Astrocyte of the cerebellum (primary cell): ENCODE data around the gene NOM1.

Experiments
- DNase-seq: peaks from one replicate; pipeline ENCODE4 v3.0.0-alpha.2; 2011; ENCODE audit warnings: low read depth
- H3K4me3 ChIP-seq: 2 replicates; pipeline ENCODE4 v1.5.1; 2011; ENCODE audit warnings: mild to moderate bottlenecking, low read depth, low read length, moderate library complexity
- CTCF ChIP-seq: IDR thresholded peaks from 2 replicates; pipeline ENCODE4 v1.5.1; 2012; ENCODE audit warnings: low read length, low read depth, moderate library complexity, mild to moderate bottlenecking; ENCODE audit errors: missing control alignments
- in situ Hi-C: cut with HindIII; loops from 2 replicates; pipeline ENCODE4 v1.10.0; 2017; ENCODE audit warnings: low sequenced_read_pairs

Gene NOM1

GRCh38 chr7:157001920-157002818 lies 52.7 kb downstream of the NOM1 start:
- no peak for TF ChIP-seq CTCF
- in situ Hi-C loops, result no loop called here
- H3K4me3 ChIP-seq, result no peak overlapping the region
- DNase-seq, result no peak

DNA sequence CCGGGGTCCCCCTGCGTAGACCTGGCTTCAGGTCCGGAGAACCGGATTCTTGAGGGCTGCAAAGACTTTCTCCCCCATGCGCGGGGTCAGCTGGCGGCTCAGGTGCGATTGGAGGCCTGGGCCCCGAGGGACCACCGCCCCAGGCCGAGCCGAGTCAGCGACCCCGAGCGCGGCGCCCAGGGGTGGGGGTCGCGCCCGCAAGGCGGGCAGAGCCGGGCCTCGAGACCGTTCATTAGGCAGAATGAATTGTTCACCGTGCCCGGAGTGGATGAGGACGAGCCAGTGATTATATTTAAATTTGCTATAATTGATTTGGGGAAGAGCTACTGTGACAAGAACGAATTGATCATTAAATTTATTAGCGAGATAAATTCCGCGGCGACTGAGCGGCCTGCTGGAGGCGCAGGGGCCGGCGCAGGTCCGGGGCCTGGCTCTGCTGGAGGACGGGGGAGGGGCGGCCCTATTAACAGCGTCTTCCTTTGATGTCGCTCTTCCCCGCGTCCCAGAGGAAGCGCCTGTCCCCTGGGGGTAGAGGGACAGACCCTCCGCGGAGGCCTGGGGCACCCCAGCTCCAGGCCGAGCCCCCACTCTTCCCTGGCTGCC lies 53.4 kb downstream of the NOM1 start:
- DNase-seq, result no peak
- TF ChIP-seq CTCF, result no peak
- H3K4me3 ChIP-seq, result no peak overlapping the region
- in situ Hi-C loops, result no loop called here

GRCh38 chr7:157003445-157003755 lies 53.9 kb downstream of the NOM1 start:
- DNase-seq, result no peak
- in situ Hi-C loops, result no loop called here
- TF ChIP-seq CTCF, result no peak
- no peak overlapping the region for H3K4me3 ChIP-seq

DNA sequence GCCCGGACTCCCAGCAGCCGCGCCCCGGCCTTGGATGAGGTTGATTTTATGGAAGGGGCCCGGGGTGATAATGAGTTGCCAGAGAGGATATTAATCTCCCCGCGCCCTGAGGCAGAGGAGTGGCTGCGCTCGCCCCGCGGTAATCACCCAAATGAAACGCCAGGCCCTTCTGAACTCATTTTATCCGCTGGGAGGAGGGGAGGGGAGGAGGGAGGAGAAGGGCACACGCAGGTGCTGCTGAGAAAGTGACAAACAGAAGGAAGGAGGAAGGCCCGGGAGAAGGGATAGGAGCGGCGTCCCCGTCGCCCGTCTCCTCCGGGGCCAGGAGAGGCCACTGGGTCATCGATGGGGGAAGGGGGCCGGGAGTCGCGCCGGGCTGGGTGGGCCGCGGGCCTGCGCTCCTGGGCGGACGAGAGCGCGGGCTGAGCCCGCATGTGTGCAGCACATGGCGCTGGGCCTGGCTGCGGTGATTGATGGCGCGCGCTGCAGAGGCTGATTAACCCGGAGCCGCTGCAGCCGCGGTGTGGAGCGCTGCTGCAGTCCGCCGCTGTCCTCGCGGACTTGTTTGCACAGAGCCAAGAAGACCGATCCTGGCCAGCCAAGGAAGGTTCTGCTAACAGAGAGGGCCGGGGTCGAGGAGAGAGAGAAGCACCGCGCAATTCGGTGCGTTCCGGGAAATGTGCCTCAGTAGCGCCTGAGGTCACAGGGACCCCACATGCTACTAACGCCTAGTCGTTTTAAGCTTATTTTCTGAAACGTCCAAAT lies 54.4 kb downstream of the NOM1 start:
- in situ Hi-C loops, result no loop called here
- no peak for TF ChIP-seq CTCF
- H3K4me3 ChIP-seq, result no peak overlapping the region
- no peak for DNase-seq

- in situ Hi-C loops, result no loop called here
- no peak for TF ChIP-seq CTCF
- no peak for DNase-seq
- no peak overlapping the region for H3K4me3 ChIP-seq
Measured at GRCh38 chr7:157004521-157005455, 55.3 kb downstream of the NOM1 start.
